Ishikawa (cell line): ENCODE data around the gene ZP1.

ENCODE experiments used
- CEBPB ChIP-seq: IDR thresholded peaks from 2 replicates; pipeline ENCODE4 v1.6.1; 2012
- CREB1 ChIP-seq: IDR thresholded peaks from 2 replicates; pipeline ENCODE4 v1.6.1; 2012; ENCODE audit warnings: low read depth
- EGR1 ChIP-seq: IDR thresholded peaks from 2 replicates; pipeline ENCODE4 v1.6.1; 2012
- EP300 ChIP-seq: IDR thresholded peaks from 2 replicates; pipeline ENCODE4 v1.6.1; 2012; ENCODE audit warnings: borderline replicate concordance
- NFIC ChIP-seq: IDR thresholded peaks from 2 replicates; pipeline ENCODE4 v1.6.1; 2012
- RAD21 ChIP-seq: IDR thresholded peaks from 2 replicates; pipeline ENCODE4 v1.6.1; 2012; ENCODE audit warnings: low read depth
- TAF1 ChIP-seq: IDR thresholded peaks from 2 replicates; pipeline ENCODE4 v1.6.1; 2012; ENCODE audit warnings: low read depth, mild to moderate bottlenecking
- TCF12 ChIP-seq: IDR thresholded peaks from 2 replicates; pipeline ENCODE4 v1.6.1; 2012; ENCODE audit warnings: low read depth
- TEAD4 ChIP-seq: IDR thresholded peaks from 2 replicates; pipeline ENCODE4 v1.6.1; 2012
- YY1 ChIP-seq: IDR thresholded peaks from 2 replicates; pipeline ENCODE4 v1.6.1; 2012; ENCODE audit warnings: low read depth
- TF ChIP-seq, protein P1 (sequence below): IDR thresholded peaks from 2 replicates; pipeline ENCODE4 v1.6.1; 2012
- TF ChIP-seq, protein P2 (sequence below): IDR thresholded peaks from 2 replicates; pipeline ENCODE4 v1.6.1; 2012; ENCODE audit warnings: low read depth, mild to moderate bottlenecking

DNA sequence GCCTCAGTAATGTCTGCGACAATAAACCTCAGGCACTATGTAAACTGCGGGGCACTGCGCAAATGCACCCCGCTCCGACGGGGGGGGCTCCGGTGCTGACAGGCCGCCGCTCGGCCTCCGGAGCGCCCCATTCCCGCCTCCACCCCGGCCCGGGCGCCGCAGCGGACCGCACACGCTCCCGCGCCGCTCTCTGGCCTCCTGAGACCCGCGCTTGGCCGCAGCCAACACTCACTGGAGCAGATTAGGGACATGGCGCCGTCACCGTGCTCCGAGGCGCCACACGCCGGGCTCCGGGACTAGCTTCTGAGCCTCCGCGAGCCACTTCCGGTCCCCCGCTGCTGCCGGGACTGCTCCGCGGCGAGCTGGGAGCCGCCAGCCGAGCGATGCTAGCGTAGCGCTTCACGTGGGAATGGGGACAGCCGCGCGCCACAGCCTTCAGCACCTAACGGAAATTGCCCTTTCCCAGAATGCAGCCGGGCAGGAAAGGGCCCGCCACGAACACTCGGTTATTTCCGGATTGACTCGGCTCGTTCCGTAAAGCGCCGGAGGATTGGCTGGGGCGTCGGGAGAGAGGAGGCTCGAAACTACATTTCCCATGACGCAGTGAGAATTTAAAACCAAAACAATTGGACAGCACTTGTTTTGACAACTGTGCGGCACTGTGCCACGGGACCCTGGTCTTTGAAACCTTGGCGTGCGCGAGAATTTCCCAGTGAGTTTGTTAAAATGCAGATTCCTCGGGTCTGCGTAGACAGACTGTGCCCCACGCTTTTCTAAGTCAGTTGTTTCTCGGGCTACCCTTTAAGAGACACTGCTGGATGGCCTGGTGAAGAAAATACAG, 39.0 kb downstream of the ZP1 start, which contains the start of gene PRPF19:
- no peak for TF ChIP-seq CEBPB
- no peak for TF ChIP-seq EP300
- TF ChIP-seq, protein P1, sequence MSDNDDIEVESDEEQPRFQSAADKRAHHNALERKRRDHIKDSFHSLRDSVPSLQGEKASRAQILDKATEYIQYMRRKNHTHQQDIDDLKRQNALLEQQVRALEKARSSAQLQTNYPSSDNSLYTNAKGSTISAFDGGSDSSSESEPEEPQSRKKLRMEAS, result peak; percentile 93
- TF ChIP-seq RAD21, result no peak
- TF ChIP-seq, protein P2, sequence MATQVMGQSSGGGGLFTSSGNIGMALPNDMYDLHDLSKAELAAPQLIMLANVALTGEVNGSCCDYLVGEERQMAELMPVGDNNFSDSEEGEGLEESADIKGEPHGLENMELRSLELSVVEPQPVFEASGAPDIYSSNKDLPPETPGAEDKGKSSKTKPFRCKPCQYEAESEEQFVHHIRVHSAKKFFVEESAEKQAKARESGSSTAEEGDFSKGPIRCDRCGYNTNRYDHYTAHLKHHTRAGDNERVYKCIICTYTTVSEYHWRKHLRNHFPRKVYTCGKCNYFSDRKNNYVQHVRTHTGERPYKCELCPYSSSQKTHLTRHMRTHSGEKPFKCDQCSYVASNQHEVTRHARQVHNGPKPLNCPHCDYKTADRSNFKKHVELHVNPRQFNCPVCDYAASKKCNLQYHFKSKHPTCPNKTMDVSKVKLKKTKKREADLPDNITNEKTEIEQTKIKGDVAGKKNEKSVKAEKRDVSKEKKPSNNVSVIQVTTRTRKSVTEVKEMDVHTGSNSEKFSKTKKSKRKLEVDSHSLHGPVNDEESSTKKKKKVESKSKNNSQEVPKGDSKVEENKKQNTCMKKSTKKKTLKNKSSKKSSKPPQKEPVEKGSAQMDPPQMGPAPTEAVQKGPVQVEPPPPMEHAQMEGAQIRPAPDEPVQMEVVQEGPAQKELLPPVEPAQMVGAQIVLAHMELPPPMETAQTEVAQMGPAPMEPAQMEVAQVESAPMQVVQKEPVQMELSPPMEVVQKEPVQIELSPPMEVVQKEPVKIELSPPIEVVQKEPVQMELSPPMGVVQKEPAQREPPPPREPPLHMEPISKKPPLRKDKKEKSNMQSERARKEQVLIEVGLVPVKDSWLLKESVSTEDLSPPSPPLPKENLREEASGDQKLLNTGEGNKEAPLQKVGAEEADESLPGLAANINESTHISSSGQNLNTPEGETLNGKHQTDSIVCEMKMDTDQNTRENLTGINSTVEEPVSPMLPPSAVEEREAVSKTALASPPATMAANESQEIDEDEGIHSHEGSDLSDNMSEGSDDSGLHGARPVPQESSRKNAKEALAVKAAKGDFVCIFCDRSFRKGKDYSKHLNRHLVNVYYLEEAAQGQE, result no peak
- peak; percentile 84 for TF ChIP-seq TAF1
- 0 out of 2 replicates have a peak, but pooled peaks have one; percentile 12 for TF ChIP-seq NFIC
- TF ChIP-seq YY1, result peak; percentile 35; the same call in 1 of the 2 replicates
- TF ChIP-seq TEAD4, result no peak
- TF ChIP-seq TCF12, result peak; percentile 64
- peak; percentile 34; the same call in 1 of the 2 replicates for TF ChIP-seq CREB1
- TF ChIP-seq EGR1, result no peak
